Measurements from ENCODE around the gene MED6.

Gene MED6

DNA sequence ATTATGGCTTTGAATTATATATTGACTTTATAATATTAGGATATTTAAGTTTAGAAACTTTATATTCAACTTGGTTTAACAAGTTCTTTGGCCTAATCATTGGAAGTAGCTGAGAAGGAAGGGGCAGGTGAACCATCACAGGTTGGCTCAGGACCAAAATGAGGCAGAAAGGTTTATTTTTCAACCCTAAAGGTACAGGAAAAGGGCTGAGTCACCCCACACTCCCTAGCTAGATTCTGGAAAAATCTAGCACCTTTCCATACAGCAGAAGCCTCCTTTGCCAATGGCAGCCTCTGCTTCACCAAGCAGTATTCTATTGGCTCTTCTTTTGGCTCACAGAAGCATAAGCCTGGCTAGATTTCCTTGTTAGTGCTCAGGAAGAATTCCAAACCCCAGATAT, 19.3 kb upstream of the MED6 start:
- Mint-ChIP-seq H3K27me3 (no peaks in the 10 kb centered on the region), H3K4me3 (no peak overlapping the region), H3K9me3 (peaks cover 0 to 8% of the 10 kb centered on the region in 2 donors), H3K4me1 (no peaks in the 10 kb centered on the region), H3K27ac (no peak overlapping the region)
- DNase-seq (no peak), ATAC-seq (no peak)

DNA sequence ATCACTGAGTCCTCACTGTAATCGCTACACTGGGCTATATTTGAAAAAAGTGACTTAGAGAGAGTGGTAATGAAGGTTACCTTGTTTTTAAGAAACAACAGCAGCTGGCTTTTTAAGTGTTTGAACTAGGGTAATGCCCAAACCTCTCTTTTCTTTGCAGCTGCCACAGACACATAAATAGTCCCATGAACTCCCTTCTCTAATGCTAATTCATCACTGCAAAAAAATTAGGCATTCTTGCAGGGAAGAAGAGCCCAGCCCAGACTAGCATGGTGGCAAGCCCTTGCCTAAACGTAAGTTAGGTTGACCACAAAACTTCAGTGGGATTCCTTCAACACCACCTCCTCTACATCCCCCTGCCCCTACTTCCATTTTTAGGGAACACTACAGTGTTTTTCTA, 17.9 kb upstream of the MED6 start:
- Mint-ChIP-seq H3K27me3 (no peaks in the 10 kb centered on the region), H3K4me3 (no peak overlapping the region), H3K9me3 (peaks cover 0 to 8% of the 10 kb centered on the region in 2 donors), H3K4me1 (no peaks in the 10 kb centered on the region), H3K27ac (no peak overlapping the region)
- DNase-seq (no peak), ATAC-seq (no peak)

DNA sequence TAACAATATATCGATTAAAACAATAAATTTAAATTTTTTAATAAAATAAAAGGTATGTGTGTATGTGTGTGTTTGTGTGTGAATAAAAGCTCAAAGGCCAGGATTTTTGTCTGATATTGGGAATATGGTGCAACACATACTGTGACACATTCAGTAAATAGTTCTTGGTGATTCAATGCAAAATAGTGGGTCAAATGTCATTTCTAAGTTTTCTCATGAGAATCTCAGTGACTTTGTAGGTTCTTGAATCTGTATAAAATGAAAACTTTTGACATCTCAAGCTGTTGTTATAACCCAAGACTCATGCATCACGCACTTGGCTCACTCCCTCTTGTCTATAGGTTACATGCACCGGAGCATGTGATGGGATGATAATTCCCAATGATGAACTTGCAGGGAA, 16.2 kb upstream of the MED6 start:
- no peak for ATAC-seq
- Mint-ChIP-seq H3K9me3 (no peaks in the 10 kb centered on the region), H3K4me3 (no peak overlapping the region), H3K4me1 (no peaks in the 10 kb centered on the region), H3K27ac (no peak overlapping the region), H3K27me3 (no peaks in the 10 kb centered on the region)
- DNase-seq = no peak

DNA sequence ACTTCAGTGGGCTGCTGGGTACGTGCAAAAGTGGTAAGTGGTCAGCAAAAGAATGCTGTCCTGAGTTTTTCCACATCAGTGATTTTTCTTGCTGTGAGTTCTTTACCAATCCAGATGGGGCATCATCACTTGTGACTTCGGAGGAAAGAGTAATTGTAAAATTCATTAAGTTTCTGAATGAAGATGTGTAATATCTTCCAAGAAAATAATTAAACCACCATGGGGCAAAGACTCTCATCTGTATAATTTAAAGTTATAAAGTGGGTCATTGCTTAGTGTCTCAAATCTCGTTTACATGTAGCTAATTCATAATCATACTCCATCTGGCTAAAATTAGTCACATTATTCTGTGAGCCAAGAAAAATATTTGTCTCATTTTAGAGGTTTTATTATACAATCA, 10.8 kb upstream of the MED6 start:
- ATAC-seq (no peak), DNase-seq (no peak)
- Mint-ChIP-seq H3K9me3 (no peaks in the 10 kb centered on the region), H3K27ac (no peak overlapping the region), H3K4me1 (no peaks in the 10 kb centered on the region), H3K4me3 (no peak overlapping the region), H3K27me3 (no peaks in the 10 kb centered on the region)

DNA sequence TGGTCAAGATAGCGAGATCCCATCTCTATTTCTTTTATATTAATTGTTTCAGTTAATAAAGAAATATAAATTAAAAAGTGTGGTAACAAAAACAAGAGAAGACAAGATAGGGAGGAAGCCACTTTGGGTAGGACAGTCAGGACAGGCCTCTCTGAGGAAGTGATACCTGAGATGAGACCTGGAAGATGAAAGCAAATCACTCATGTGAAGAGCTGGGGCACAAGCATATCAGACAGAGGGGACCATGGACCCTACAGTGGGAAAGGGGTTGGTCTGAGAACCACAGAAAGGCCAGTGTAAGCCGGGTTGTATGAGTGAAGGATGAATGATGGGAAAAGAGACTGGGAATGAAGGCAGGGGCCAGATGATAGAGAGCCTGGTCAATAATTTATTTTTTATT, 1.8 kb upstream of the MED6 start:
- ATAC-seq = no peak

DNA sequence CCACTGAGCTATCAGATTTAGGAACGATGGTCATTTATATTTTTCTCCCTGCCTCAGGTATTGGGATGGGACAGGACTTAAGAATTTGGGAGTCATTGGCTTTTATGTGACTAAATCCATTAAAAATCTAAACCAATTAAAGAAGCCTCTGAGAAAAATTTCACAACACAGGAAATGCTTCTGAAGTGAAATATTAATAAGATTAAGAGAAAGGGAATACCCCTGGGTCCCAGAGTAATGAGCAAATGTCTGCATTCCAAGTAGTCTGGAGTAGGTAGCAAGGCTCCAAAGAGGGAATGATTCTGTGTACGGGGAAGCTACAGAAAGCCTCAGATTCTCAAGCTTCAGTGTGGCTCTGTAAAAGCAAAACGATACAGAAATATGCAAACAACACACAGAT, 707 bp upstream of the MED6 start:
- DNase-seq (no peak), ATAC-seq (no peak)
- H3K27ac Mint-ChIP-seq = peak overlapping the region in 1 of 2 donors; percentile 96
- H3K27me3 Mint-ChIP-seq = peaks cover 16% of the 10 kb centered on the region
- peaks cover 43% of the 10 kb centered on the region for H3K4me1 Mint-ChIP-seq
- no peaks in the 10 kb centered on the region for H3K9me3 Mint-ChIP-seq
- H3K4me3 Mint-ChIP-seq = peak overlapping the region; percentile 99

More for the DNA sequence above, 1.8 kb upstream of the MED6 start:
- Mint-ChIP-seq H3K27ac (no peak overlapping the region), H3K9me3 (no peaks in the 10 kb centered on the region), H3K27me3 (peaks cover 16% of the 10 kb centered on the region), H3K4me1 (peaks cover 42% of the 10 kb centered on the region), H3K4me3 (no peak overlapping the region)
- DNase-seq = no peak

DNA sequence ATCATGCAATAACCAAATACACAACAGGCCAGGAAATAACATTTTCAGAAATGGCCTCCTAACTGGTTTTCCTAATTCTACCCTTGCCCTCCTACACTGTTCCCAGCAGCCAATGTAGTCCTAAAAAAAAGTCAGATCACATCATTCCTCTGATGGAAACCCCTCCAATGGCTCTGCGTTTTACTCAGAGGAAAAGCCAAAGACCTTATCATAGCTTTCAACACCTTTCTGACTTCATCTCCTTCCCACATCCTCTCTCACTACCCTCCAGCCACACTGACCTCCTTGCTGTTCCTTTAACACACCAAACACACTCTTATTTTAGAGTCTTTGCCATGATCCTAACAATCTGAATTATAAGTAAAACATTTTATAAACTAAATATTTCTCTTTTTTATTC, 1.1 kb downstream of the MED6 start:
- peak overlapping the region; percentile 21 to 99 for H3K27ac Mint-ChIP-seq
- H3K9me3 Mint-ChIP-seq = no peaks in the 10 kb centered on the region
- no peak for ATAC-seq

DNA sequence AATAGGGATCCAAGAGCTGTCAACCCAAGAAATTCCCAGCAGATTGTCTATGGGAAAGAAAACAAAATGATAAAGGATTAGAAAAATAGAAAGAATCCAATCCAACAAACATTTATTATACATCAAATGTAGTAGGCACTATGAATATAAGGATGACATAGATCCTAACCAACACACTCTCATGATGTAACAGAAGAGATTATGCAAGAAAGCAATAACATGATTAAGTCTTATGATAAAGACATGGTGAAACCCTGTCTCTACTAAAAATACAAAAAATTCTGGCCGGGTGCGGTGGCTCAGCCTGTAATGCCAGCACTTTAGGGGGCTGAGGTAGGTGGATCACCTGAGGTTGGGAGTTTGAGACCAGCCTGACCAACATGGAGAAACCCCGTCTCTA, 2.7 kb downstream of the MED6 start:
- ATAC-seq = no peak
- Mint-ChIP-seq H3K27ac (peak overlapping the region in 1 of 2 donors; percentile 63), H3K4me3 (no peak overlapping the region), H3K4me1 (peaks cover 43% of the 10 kb centered on the region), H3K27me3 (peaks cover 15% of the 10 kb centered on the region), H3K9me3 (no peaks in the 10 kb centered on the region)
- DNase-seq = no peak

More for the DNA sequence above, 1.1 kb downstream of the MED6 start:
- H3K4me3 Mint-ChIP-seq = peak overlapping the region; percentile 99
- peaks cover 16% of the 10 kb centered on the region for H3K27me3 Mint-ChIP-seq
- DNase-seq = no peak
- H3K4me1 Mint-ChIP-seq = peaks cover 43% of the 10 kb centered on the region

DNA sequence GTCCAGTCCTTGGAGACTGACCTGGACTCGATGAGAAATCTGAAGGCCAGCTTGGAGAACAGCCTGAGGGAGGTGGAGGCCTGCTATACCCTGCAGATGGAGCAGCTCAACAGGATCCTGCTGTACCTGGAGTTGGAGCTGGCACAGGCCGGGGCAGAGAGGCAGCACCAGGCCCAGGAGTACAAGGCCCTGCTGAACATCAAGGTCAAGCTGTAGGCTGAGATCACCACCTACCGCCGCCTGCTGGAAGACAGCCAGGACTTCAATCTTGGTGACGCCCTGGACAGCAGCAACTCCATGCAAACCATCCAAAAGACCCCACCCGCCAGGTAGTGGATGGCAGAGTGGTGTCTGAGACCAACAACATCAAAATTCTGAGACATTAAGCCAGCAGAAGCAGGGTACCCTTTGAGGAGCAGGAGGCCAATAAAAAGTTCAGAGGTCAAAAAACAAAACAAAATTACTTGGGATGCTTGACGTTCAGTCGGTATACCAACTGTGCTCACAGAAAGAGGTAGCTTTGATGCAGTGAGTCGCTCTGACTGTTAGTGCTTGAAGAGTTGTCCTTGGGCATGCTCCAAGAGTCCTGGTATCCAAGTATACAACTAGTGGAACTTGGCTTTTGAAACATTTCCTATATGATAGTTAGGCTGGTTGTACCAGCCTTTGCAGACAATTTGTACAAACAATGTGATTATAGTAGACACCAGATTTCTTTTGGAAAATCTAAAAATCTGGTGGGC, 4.8 kb downstream of the MED6 start:
- Mint-ChIP-seq H3K27me3 (no peaks in the 10 kb centered on the region), H3K4me3 (no peak overlapping the region), H3K4me1 (peaks cover 34% of the 10 kb centered on the region), H3K27ac (peak overlapping the region in 1 of 2 donors; percentile 27), H3K9me3 (no peaks in the 10 kb centered on the region)
- DNase-seq = no peak
- no peak for ATAC-seq

DNA sequence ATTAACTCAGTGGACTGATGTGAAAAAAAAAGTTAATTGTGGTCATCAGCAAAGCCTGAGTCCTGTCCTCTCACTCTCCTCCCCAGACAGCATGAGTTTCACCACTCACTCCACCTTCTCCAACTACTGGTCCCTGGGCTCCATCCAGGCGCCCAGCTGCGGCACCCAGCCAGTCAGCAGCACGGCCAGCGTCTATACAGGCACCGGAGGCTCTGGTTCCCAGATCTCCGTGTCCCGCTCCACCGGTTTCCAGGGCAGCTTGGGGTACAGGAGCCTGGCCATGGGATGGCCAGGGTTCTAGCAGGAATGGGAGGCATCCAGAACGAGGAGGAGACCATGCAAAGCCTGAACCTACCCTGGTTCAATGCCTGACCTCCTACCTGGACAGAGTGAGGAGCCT, 6.0 kb downstream of the MED6 start:
- no peak overlapping the region for H3K4me3 Mint-ChIP-seq
- H3K27me3 Mint-ChIP-seq = no peaks in the 10 kb centered on the region
- no peak for DNase-seq
- H3K4me1 Mint-ChIP-seq = peaks cover 23% of the 10 kb centered on the region
- H3K9me3 Mint-ChIP-seq = no peaks in the 10 kb centered on the region
- no peak for ATAC-seq
- no peak overlapping the region for H3K27ac Mint-ChIP-seq

DNA sequence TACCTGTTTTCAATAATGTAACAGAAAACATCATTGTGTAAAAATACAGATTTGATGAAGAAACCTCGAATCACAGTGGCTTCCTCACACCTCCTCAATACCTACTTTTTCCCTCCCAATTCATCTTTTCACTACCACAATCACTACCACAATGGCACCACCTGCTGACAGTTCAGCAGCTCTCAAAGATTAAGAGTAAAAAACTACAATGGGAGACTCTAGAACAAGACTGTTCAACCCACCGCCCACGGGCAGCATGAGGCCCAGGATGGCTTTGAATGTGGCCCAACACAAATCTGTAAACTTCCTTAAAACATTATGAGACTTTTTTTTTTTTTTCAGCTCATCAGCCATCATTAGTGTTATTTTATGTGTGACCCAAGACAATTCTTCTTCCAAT, 15.2 kb downstream of the MED6 start:
- Mint-ChIP-seq H3K27me3 (no peaks in the 10 kb centered on the region), H3K27ac (no peak overlapping the region), H3K9me3 (no peaks in the 10 kb centered on the region), H3K4me1 (peaks cover 6% of the 10 kb centered on the region), H3K4me3 (no peak overlapping the region)
- no peak for ATAC-seq
- DNase-seq = no peak

DNA sequence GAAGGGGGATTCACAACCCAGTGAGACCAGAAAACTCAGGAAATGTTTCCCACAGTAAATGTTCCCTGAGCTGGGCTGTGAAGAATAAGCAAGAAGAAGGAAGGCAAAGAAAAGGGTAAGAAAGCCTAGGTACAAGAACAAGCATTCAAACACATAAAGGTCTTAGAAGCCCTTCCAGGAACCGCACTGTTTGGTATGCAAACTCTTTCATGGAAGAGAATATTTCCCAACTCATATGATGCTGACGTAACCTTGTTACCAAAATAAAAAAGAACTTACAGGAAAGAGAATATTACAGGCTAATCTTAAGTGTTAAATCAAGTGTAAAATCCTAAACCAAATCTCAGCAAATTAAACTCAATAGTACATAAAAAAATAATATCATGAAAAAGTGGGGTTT, 23.6 kb downstream of the MED6 start:
- no peak for ATAC-seq
- no peak for DNase-seq
- peaks cover 7 to 17% of the 10 kb centered on the region in 2 donors for H3K9me3 Mint-ChIP-seq
- H3K27me3 Mint-ChIP-seq = no peaks in the 10 kb centered on the region
- H3K4me1 Mint-ChIP-seq = no peaks in the 10 kb centered on the region
- no peak overlapping the region for H3K4me3 Mint-ChIP-seq
- H3K27ac Mint-ChIP-seq = no peak overlapping the region

DNA sequence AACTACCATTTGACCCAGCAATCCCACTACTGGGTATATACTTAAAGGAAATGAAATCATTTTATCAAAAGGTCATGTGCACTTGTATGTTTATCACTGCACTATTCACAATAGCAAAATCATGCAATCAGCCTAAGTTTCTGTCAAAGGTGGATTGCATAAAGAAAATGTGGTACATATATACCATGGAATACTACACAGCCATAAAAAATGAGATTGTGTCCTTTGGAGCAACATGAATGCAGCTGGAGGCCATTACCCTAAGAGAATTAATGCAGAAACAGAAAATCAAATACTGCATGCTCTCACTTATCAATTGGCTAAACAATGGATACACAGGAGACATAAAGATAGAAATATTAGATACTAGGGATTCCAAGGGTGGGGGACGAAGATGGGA, 27.4 kb downstream of the MED6 start:
- Mint-ChIP-seq H3K4me1 (peaks cover 20% of the 10 kb centered on the region), H3K27me3 (no peaks in the 10 kb centered on the region), H3K9me3 (peaks cover 15 to 27% of the 10 kb centered on the region in 2 donors), H3K27ac (peak overlapping the region in 1 of 2 donors; percentile 22), H3K4me3 (no peak overlapping the region)
- DNase-seq (no peak), ATAC-seq (no peak)

DNA sequence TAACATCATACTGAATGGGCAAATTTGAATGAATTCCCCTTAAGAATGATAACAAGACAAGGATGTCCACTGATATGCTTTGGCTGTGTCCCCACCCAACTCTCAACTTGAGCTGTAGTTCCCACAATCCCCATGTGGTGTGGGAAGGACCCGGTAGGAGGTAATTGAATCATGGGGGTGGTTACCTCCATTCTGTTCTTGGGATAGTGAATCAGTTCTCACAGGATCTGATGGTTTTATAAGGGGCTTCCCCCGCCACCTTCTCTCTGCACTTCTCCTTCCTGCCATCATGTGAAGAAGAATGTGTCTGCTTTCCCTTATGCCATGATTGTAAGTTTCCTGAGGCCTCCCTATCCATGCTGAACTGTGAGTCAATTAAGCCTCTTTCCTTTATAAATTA, 29.3 kb downstream of the MED6 start:
- ATAC-seq = no peak
- H3K27ac Mint-ChIP-seq = no peak overlapping the region

DNA sequence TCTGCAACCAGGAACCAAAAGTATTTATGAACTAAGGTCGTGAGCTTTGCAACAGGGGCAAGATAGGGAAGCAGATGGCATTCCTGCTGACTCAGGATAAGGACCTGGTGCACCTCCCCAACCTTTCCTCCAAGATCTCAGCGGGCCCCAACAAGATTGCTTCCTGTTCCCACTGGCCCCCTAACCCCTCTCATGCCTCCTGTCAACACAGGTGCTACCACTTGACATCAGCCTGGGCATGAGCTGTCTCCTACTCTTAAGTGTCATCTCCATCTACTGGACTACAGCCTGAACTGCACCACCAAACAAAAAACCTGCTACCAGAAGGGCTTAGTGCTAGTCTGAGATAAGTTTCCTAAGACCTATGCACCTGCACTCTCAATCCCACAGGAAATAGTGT, 32.7 kb downstream of the MED6 start:
- DNase-seq (peak; percentile 8 to 28), ATAC-seq (peak; percentile 64)
- Mint-ChIP-seq H3K4me1 (peaks cover 23% of the 10 kb centered on the region), H3K27me3 (no peaks in the 10 kb centered on the region), H3K4me3 (no peak overlapping the region), H3K27ac (no peak overlapping the region), H3K9me3 (peaks cover 29 to 37% of the 10 kb centered on the region in 2 donors)

More for the DNA sequence above, 29.3 kb downstream of the MED6 start:
- Mint-ChIP-seq H3K4me3 (no peak overlapping the region), H3K27me3 (no peaks in the 10 kb centered on the region), H3K9me3 (peaks cover 19 to 27% of the 10 kb centered on the region in 2 donors), H3K4me1 (peaks cover 23% of the 10 kb centered on the region)
- no peak for DNase-seq

DNA sequence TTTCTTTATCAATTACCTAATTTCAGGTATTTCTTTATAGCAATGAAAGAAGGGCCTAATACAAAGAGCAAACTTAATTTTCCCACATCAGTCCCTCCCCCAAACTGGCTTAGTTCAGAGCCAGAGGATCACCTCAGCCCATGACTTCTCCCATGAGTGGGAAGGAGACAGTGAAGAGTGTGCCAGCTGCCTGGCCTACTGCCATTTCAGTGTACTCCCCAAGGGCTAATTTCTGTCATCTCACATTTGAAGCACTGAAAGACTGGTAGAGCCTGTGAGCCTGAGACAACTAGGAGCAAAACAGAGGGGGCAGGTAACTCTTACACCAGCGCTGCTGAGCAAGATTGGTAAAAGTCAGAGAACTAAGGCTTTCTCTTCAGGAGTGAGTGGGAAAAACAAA, 36.6 kb downstream of the MED6 start:
- ATAC-seq = no peak
- H3K4me3 Mint-ChIP-seq = no peak overlapping the region
- no peak for DNase-seq
- H3K27ac Mint-ChIP-seq = no peak overlapping the region
- no peaks in the 10 kb centered on the region for H3K27me3 Mint-ChIP-seq
- H3K4me1 Mint-ChIP-seq = peaks cover 5% of the 10 kb centered on the region
- H3K9me3 Mint-ChIP-seq = peaks cover 28 to 42% of the 10 kb centered on the region in 2 donors

DNA sequence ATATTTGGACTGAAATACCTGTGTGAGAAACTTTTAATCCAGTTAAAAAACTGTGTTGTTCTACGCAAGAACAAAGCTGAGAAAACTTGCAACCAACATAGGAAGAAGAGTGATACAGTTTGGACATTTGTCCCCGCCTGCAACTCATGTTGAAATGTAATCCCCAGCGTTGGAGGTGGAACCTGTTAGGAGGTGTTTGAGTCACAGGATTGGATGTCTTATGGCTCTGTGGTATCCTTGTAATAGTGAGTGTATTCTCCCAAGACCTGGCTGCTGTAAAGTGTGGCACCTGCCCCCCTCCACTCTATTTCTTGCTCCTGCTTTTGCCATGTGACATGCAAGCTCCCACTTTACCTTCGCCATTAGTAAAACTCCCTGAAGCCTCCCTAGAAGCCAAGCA, 37.0 kb downstream of the MED6 start:
- ATAC-seq (no peak), DNase-seq (no peak)
- peaks cover 28 to 42% of the 10 kb centered on the region in 2 donors for H3K9me3 Mint-ChIP-seq
- no peak overlapping the region for H3K27ac Mint-ChIP-seq
- H3K4me1 Mint-ChIP-seq = peaks cover 5% of the 10 kb centered on the region
- no peaks in the 10 kb centered on the region for H3K27me3 Mint-ChIP-seq
- H3K4me3 Mint-ChIP-seq = no peak overlapping the region

Measured in stimulated activated naive CD8-positive, alpha-beta T cell treated with anti-CD3 and anti-CD28 coated beads, Interleukin-15, amount 100 ng/mL, for 72 hours (primary cell).